GM12878 (cell line): Measurements from ENCODE around the gene PDSS2.

Source experiments
- CTCF ChIP-seq, 3 experiments: IDR thresholded peaks in 2 of 3; conservative IDR thresholded peaks in 1 of 3; 2 replicates each; pipeline ENCODE4 v1.5.1; 2011; ENCODE audit warnings: low read depth in 3 of 3, low read length in 3 of 3, mild to moderate bottlenecking in 3 of 3, control low read depth in 2 of 3, moderate library complexity in 2 of 3, inconsistent platforms in 1 of 3, mixed read lengths in 1 of 3; ENCODE audit not compliant: control insufficient read depth in 2 of 3, insufficient read depth in 1 of 3; ENCODE audit errors: extremely low read depth in 1 of 3
- EP300 ChIP-seq, 2 experiments: fragments of 150-350 bp in 1 of 2; IDR thresholded peaks; 2 replicates each; pipeline ENCODE4 v1.6.1; 2011 to 2012; ENCODE audit warnings: low read depth in 2 of 2, low read length in 2 of 2, borderline replicate concordance in 1 of 2, improper control_type of control experiment in 1 of 2, inconsistent platforms in 1 of 2; ENCODE audit not compliant: control insufficient read depth in 1 of 2
- ESRRA ChIP-seq: IDR thresholded peaks from 2 replicates; pipeline ENCODE4 v1.6.1; 2012; ENCODE audit warnings: mild to moderate bottlenecking, low read length, improper control_type of control experiment
- FOXM1 ChIP-seq: IDR thresholded peaks from 2 replicates; pipeline ENCODE4 v1.6.1; 2012; ENCODE audit warnings: low read depth, mild to moderate bottlenecking, inconsistent platforms, low read length, moderate library complexity
- HCFC1 ChIP-seq: fragments of 150-350 bp; IDR thresholded peaks from 2 replicates; pipeline ENCODE4 v1.6.1; 2014; ENCODE audit warnings: low read length
- NFIC ChIP-seq: IDR thresholded peaks from 2 replicates; pipeline ENCODE4 v1.6.1; 2012; ENCODE audit warnings: low read depth, mild to moderate bottlenecking, inconsistent platforms, low read length, moderate library complexity
- NR2C1 ChIP-seq: fragments of 450-650 bp; IDR thresholded peaks from 2 replicates; pipeline ENCODE4 v1.6.1; 2017; ENCODE audit warnings: antibody characterized with exemption, mild to moderate bottlenecking, moderate library complexity
- POLR2A ChIP-seq: IDR thresholded peaks from 2 replicates; pipeline ENCODE4 v1.6.1; 2011; ENCODE audit warnings: low read depth, mild to moderate bottlenecking, low read length
- RUNX3 ChIP-seq: IDR thresholded peaks from 2 replicates; pipeline ENCODE4 v1.6.1; 2012; ENCODE audit warnings: low read length, inconsistent platforms
- TF ChIP-seq, protein P1 (sequence below): IDR thresholded peaks from 2 replicates; pipeline ENCODE4 v1.6.1; 2012; ENCODE audit warnings: low read depth, low read length, improper control_type of control experiment

DNA sequence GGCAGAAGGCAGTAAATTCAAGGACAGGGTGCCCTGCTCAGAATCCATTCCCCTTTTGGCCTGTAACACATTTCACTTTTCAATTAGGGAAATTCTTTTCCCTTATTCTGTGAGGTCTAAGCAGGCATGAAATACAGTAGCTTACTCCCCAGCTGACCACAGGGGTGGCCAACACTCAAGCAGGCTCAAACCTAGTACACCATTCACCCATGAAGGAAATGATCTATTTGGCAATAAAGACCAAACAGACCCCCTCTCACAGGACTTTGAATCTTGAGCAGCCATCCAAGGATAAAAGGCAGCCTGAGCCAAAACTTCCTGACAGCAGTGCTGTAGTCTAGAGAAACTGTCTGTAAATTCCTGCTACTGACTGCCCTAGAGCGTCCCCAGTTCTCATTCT, 17.7 kb downstream of the PDSS2 start:
- TF ChIP-seq NR2C1, result no peak
- no peak for TF ChIP-seq NFIC
- TF ChIP-seq, protein P1, sequence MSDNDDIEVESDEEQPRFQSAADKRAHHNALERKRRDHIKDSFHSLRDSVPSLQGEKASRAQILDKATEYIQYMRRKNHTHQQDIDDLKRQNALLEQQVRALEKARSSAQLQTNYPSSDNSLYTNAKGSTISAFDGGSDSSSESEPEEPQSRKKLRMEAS, result no peak
- no peak for TF ChIP-seq HCFC1
- TF ChIP-seq POLR2A, result no peak
- no peak for TF ChIP-seq EP300 (IDR thresholded peaks at IDR 0.05; ENCODE audit: borderline replicate concordance in 1 of 2, control insufficient read depth in 1 of 2, low read depth in 2 of 2, low read length in 2 of 2)
- TF ChIP-seq FOXM1, result no peak
- TF ChIP-seq CTCF (IDR thresholded peaks at IDR 0.05 in 2 of 3, conservative IDR thresholded peaks at IDR 0.05 in 1 of 3; ENCODE audit: control insufficient read depth in 2 of 3, extremely low read depth in 1 of 3, insufficient read depth in 1 of 3, low read depth in 3 of 3, low read length in 3 of 3), result no peak
- TF ChIP-seq ESRRA, result no peak
- TF ChIP-seq RUNX3, result no peak
